ENCODE results near the gene RFX3.

The RFX3 gene

GRCh38 chr9:3468421-3469205 lies 57.2 kb downstream of the RFX3 start:
- H3K4me3 ChIP-seq (ENCODE audit: low read depth, low read length) = no peak overlapping the region
- TF ChIP-seq, protein P1, sequence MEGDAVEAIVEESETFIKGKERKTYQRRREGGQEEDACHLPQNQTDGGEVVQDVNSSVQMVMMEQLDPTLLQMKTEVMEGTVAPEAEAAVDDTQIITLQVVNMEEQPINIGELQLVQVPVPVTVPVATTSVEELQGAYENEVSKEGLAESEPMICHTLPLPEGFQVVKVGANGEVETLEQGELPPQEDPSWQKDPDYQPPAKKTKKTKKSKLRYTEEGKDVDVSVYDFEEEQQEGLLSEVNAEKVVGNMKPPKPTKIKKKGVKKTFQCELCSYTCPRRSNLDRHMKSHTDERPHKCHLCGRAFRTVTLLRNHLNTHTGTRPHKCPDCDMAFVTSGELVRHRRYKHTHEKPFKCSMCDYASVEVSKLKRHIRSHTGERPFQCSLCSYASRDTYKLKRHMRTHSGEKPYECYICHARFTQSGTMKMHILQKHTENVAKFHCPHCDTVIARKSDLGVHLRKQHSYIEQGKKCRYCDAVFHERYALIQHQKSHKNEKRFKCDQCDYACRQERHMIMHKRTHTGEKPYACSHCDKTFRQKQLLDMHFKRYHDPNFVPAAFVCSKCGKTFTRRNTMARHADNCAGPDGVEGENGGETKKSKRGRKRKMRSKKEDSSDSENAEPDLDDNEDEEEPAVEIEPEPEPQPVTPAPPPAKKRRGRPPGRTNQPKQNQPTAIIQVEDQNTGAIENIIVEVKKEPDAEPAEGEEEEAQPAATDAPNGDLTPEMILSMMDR (IDR thresholded peaks at IDR 0.05; ENCODE audit: borderline replicate concordance, insufficient read depth, low read depth, low read length) = no peak

GRCh38 chr9:3467593-3468219 lies 58.1 kb downstream of the RFX3 start:
- TF ChIP-seq, protein P1 (IDR thresholded peaks at IDR 0.05; ENCODE audit: borderline replicate concordance, insufficient read depth, low read depth, low read length) = peak; percentile 100
- no peak overlapping the region for H3K4me3 ChIP-seq (ENCODE audit: low read depth, low read length)

- TF ChIP-seq, protein P1 (IDR thresholded peaks at IDR 0.05; ENCODE audit: borderline replicate concordance, insufficient read depth, low read depth, low read length) = no peak
These were observed 61.7 kb downstream of the RFX3 start for GRCh38 chr9:3464033-3464638.

DNA sequence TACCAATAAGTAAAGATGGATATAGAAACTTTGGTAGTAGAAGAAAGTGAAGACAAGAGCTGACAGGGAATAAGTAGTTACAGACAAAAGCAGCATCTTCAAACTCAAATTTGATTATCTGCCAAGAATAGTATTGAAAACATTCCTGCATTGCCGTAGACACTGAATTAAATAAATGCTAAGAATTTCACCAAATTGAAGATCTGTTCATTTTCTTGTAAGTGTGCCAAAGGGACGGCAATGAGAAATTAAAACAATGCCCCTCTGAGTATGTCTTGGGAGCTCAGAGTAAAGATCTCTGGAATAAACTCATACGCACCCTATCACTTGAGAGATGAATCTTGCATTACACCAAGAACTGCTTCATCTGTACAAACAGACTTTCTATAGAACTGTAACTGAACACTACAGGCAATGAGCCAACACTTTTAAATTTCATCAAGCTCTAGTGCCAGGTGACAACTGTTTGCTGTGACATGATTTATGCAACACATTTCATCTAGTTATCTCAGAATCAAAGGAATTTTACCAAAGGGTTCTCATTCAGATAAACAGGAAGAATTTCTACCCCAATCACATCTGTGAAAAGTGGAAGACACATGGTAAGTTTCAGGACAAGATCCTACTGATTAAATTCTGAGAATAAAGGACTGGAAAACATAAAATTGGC lies 66.9 kb downstream of the RFX3 start:
- H3K4me3 ChIP-seq (ENCODE audit: low read depth, low read length) = no peak overlapping the region
- TF ChIP-seq, protein P1 (IDR thresholded peaks at IDR 0.05; ENCODE audit: borderline replicate concordance, insufficient read depth, low read depth, low read length) = no peak

More at GRCh38 chr9:3464033-3464638, 61.7 kb downstream of the RFX3 start:
- H3K4me3 ChIP-seq (ENCODE audit: low read depth, low read length) = no peak overlapping the region

- H3K4me3 ChIP-seq (ENCODE audit: low read depth, low read length) = no peak overlapping the region
- TF ChIP-seq, protein P1 (IDR thresholded peaks at IDR 0.05; ENCODE audit: borderline replicate concordance, insufficient read depth, low read depth, low read length) = no peak
These were observed 68.6 kb downstream of the RFX3 start for GRCh38 chr9:3457175-3457574.

DNA sequence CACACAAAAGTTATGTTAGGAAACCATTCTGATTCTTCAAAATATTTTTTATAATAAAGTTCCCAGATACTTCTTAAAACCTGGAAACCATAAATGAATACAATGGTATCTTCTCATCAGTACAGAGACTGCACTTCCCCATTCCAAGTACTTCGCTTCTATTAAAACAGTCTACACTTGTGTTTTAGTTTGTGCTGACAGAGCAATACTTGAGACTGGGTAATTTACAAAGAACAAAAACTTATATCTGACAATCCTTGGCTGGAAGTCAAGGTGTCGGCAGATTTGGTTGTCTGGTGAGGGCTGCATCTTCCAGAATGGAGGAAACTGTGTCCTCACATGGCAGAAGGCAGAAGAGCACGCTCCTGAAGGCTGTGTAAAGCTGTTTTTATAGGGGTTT lies 70.1 kb downstream of the RFX3 start:
- H3K4me3 ChIP-seq (ENCODE audit: low read depth, low read length) = no peak overlapping the region
- TF ChIP-seq, protein P1 (IDR thresholded peaks at IDR 0.05; ENCODE audit: borderline replicate concordance, insufficient read depth, low read depth, low read length) = no peak

Data from GM12875 (cell line).